Mesendoderm (in vitro differentiated cells): ENCODE data around the gene SMARCD2.
A peak's percentile ranks its signal among the peaks of the same experiment; 100 is the strongest.
"Not testable (repeated sequence)": the region's sequence is repeated elsewhere in the genome, so short reads cannot be mapped to it uniquely, and the experiment has no call there.

Source experiments
- DNase-seq: peaks from one replicate; pipeline ENCODE4 v3.0.0; 2013
- H2AK5ac ChIP-seq: 2 replicates; pipeline ENCODE4 v1.6.1; 2013; ENCODE audit warnings: low read length, inconsistent platforms
- H2BK120ac ChIP-seq: 2 replicates; pipeline ENCODE4 v1.6.1; 2013; ENCODE audit warnings: low read depth, mild to moderate bottlenecking, low read length, moderate library complexity, mixed read lengths
- H2BK15ac ChIP-seq: replicated peaks from 2 replicates; pipeline ENCODE4 v1.6.1; 2013; ENCODE audit warnings: low read depth, mild to moderate bottlenecking, moderate library complexity
- H2BK5ac ChIP-seq: 2 replicates; pipeline ENCODE4 v1.6.1; 2013; ENCODE audit warnings: low read length, inconsistent platforms
- H3K18ac ChIP-seq: 2 replicates; pipeline ENCODE4 v1.6.1; 2013; ENCODE audit warnings: mild to moderate bottlenecking, low read length, mixed read lengths
- H3K23ac ChIP-seq: one replicate; pipeline ENCODE4 v1.6.1; 2013; ENCODE audit warnings: low read length
- H3K27ac ChIP-seq: 2 replicates; pipeline ENCODE4 v1.5.1; 2013; ENCODE audit warnings: low read depth, mild to moderate bottlenecking, inconsistent platforms, low read length, moderate library complexity
- H3K27me3 ChIP-seq: 2 replicates; pipeline ENCODE4 v1.6.1; 2013; ENCODE audit warnings: low read length, control low read depth, mild to moderate bottlenecking, inconsistent platforms; ENCODE audit not compliant: insufficient read depth, poor library complexity
- H3K36me3 ChIP-seq: 2 replicates; pipeline ENCODE4 v1.6.1; 2013; ENCODE audit warnings: low read length, inconsistent platforms; ENCODE audit not compliant: control insufficient read depth, insufficient read depth
- H3K4ac ChIP-seq: one replicate; pipeline ENCODE4 v1.6.1; 2013; ENCODE audit warnings: low read depth, mild to moderate bottlenecking, low read length, moderate library complexity
- H3K4me1 ChIP-seq: 2 replicates; pipeline ENCODE4 v1.6.1; 2013; ENCODE audit warnings: low read depth, low read length, inconsistent platforms; ENCODE audit not compliant: control insufficient read depth
- H3K4me2 ChIP-seq: 2 replicates; pipeline ENCODE4 v1.6.1; 2013; ENCODE audit warnings: low read length
- H3K4me3 ChIP-seq: 2 replicates; pipeline ENCODE4 v1.5.1; 2013; ENCODE audit warnings: mild to moderate bottlenecking, low read length
- H3K56ac ChIP-seq: one replicate; pipeline ENCODE4 v1.6.1; 2013; ENCODE audit warnings: low read length
- H3K79me1 ChIP-seq: 2 replicates; pipeline ENCODE4 v1.6.1; 2013; ENCODE audit warnings: low read length, inconsistent platforms
- H3K79me2 ChIP-seq: 2 replicates; pipeline ENCODE4 v1.6.1; 2013; ENCODE audit warnings: mild to moderate bottlenecking, low read length; ENCODE audit not compliant: control insufficient read depth, insufficient read depth
- H3K9ac ChIP-seq: 2 replicates; pipeline ENCODE4 v1.6.1; 2013; ENCODE audit warnings: low read length, inconsistent platforms
- H4K5ac ChIP-seq: one replicate; pipeline ENCODE4 v1.6.1; 2013; ENCODE audit warnings: low read length
- H4K8ac ChIP-seq: one replicate; pipeline ENCODE4 v1.6.1; 2013; ENCODE audit warnings: low read depth, mild to moderate bottlenecking, control low read depth, low read length, moderate library complexity
- WGBS: extraction: QIAGEN DNeasy Blood & Tissue Kit; methylation state at CpG from one replicate; pipeline ENCODE4 v1.1.7; 2013; ENCODE audit warnings: low lambda C conversion rate, missing lambda C conversion rate; ENCODE audit not compliant: insufficient coverage; ENCODE audit errors: extremely low coverage; 5-methylcytosine and 5-hydroxymethylcytosine counted together

SMARCD2 gene

DNA sequence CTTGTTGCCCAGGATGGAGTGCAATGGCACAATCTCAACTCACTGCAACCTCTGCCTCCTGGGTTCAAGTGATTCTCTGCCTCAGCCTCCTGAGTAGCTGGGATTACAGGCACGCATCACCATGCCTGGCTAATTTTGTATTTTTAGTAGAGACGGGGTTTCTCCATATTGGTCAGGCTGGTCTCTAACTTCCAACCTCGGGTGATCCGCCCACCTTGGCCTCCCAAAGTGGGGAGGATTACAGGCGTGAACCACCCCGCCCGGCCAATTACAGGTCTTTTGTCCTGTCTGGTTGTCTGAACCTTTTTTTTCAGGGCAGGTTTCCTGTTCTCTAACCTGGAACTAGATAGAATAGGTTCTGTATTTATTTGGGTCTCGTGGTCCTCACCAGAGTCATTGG, 13.9 kb upstream of the SMARCD2 start:
- H3K79me2 ChIP-seq, H3K36me3 ChIP-seq, H2BK5ac ChIP-seq, H3K27ac ChIP-seq, H2BK15ac ChIP-seq, H3K9ac ChIP-seq, H3K23ac ChIP-seq, H3K18ac ChIP-seq, DNase-seq, H2BK120ac ChIP-seq, H3K4me3 ChIP-seq, H4K8ac ChIP-seq, H3K4ac ChIP-seq, H3K27me3 ChIP-seq, H2AK5ac ChIP-seq, H3K4me2 ChIP-seq, H3K79me1 ChIP-seq, H4K5ac ChIP-seq, H3K4me1 ChIP-seq, H3K56ac ChIP-seq: not testable (repeated sequence)
- WGBS = no CpG with 5 or more reads among the region's 8 CpGs

DNA sequence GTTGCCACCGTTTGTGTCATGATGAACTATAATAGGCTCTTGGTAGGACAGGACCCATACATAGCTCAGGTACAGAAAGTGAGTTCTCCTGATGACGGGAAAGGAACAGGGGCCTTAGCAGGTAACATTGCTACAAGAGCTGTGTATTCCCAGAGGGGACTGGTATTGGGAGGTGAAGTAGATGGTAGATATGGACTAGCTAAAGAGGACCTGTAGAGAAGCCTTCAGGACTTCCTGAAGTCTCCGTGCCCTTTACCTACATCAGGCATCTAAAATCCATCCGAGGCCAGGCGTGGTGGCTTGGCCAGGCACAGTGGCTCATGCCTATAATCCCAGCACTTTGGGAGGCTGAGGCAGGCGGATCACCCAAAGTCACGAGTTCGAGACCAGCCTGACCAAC, 12.7 kb upstream of the SMARCD2 start:
- H2AK5ac ChIP-seq = no peak overlapping the region

DNA sequence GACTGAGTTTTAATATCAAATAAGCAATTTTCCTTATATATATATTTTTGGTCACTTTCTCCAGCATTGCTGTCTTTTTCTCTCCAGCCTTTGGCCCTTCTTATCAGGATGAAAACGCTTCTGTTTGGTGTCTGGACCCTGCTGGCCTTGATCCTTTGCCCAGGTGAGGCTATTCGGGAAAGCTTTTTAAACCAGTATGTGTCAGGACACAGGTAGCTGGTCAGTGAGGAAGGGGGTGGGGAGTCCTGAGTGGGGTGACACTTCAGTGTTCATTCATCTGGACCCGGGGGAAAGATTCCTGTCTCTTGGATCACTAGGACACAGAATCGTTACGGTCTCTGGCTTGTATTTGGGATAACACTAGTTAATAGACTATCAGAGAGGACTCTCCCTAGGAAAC, 12.2 kb upstream of the SMARCD2 start:
- Histone ChIP-seq H3K79me2 (no peaks in the 10 kb centered on the region), H3K4me1 (no peaks in the 10 kb centered on the region), H3K27ac (no peak overlapping the region), H3K4me3 (no peak overlapping the region), H3K27me3 (no peaks in the 10 kb centered on the region), H3K4me2 (no peak overlapping the region), H2BK120ac (no peak overlapping the region), H3K9ac (no peak overlapping the region), H3K79me1 (no peaks in the 10 kb centered on the region), H3K23ac (no peak overlapping the region), H3K18ac (no peak overlapping the region), H3K4ac (no peak overlapping the region), H3K56ac (no peak overlapping the region), H3K36me3 (no peaks in the 10 kb centered on the region), H2AK5ac (no peak overlapping the region), H4K8ac (no peak overlapping the region), H2BK15ac (no peak overlapping the region), H2BK5ac (no peak overlapping the region), H4K5ac (no peak overlapping the region)
- WGBS = no CpG with 5 or more reads among the region's 5 CpGs
- no peak for DNase-seq

More for the DNA sequence above, 12.7 kb upstream of the SMARCD2 start:
- H3K4me3 ChIP-seq = no peak overlapping the region
- no peak overlapping the region for H3K4me2 ChIP-seq
- no peaks in the 10 kb centered on the region for H3K27me3 ChIP-seq
- no peak overlapping the region for H3K9ac ChIP-seq
- no peak overlapping the region for H2BK5ac ChIP-seq
- no peaks in the 10 kb centered on the region for H3K36me3 ChIP-seq
- no peak for DNase-seq
- H3K79me2 ChIP-seq = no peaks in the 10 kb centered on the region
- no peak overlapping the region for H2BK120ac ChIP-seq
- no peak overlapping the region for H4K5ac ChIP-seq
- no peak overlapping the region for H3K27ac ChIP-seq
- no peak overlapping the region for H2BK15ac ChIP-seq
- H3K23ac ChIP-seq = no peak overlapping the region
- H3K4ac ChIP-seq = no peak overlapping the region
- H3K56ac ChIP-seq = no peak overlapping the region
- no peak overlapping the region for H3K18ac ChIP-seq
- H4K8ac ChIP-seq = no peak overlapping the region
- no CpG with 5 or more reads among the region's 8 CpGs for WGBS
- H3K79me1 ChIP-seq = no peaks in the 10 kb centered on the region
- H3K4me1 ChIP-seq = no peaks in the 10 kb centered on the region

DNA sequence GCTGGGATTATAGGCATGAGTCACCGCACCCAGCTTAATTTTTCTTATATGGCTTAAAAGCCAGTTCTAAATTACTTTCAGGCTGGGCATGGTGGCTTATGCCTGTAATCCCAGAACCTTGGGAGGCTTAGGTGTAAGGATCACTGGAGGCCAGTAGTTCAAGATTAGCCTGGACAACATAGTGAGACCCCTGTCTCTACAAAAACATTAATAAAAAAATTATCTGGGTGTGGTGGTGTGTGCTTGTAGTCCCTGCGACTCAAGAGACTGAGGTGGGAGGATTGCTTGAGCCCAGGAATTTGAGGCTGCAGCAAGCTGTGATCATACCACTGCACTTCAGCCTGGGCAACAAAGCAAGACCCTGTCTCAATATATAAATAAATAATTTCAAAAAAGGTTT, 10.8 kb upstream of the SMARCD2 start:
- DNase-seq = no peak
- Histone ChIP-seq H2AK5ac (no peak overlapping the region), H3K36me3 (no peaks in the 10 kb centered on the region), H3K23ac (no peak overlapping the region), H3K4ac (no peak overlapping the region), H3K4me1 (no peaks in the 10 kb centered on the region), H4K8ac (no peak overlapping the region), H3K27me3 (no peaks in the 10 kb centered on the region), H2BK15ac (no peak overlapping the region), H4K5ac (no peak overlapping the region), H3K4me3 (no peak overlapping the region), H2BK120ac (no peak overlapping the region), H3K79me1 (no peaks in the 10 kb centered on the region), H3K18ac (no peak overlapping the region), H3K56ac (no peak overlapping the region), H3K9ac (no peak overlapping the region), H3K79me2 (no peaks in the 10 kb centered on the region), H2BK5ac (no peak overlapping the region), H3K27ac (no peak overlapping the region), H3K4me2 (no peak overlapping the region)
- no CpG with 5 or more reads among the region's 2 CpGs for WGBS

DNA sequence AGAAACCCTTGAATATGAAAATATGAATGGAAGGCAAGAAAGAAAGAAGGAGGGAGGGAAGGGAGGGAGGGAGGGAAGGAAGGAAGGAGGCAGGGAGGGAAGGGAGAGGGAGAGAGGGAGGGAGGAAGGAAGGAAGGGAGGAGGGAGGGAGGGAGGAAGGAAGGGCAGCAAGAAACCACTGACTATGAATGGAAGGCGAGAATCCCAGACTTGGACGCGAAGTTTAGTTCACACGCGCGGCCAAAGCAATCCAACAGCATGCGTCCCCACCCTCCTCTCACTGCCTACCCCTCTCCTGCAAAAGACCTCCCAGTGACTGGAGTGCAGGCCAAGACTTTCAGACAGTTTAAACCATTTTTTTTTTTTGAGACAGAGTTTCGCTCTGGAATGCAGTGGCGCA, 7.9 kb upstream of the SMARCD2 start:
- Histone ChIP-seq H2AK5ac (no peak overlapping the region), H3K23ac (no peak overlapping the region), H3K36me3 (no peaks in the 10 kb centered on the region), H3K4me1 (no peaks in the 10 kb centered on the region), H3K4me3 (no peak overlapping the region), H3K79me2 (no peaks in the 10 kb centered on the region), H2BK120ac (no peak overlapping the region), H4K8ac (no peak overlapping the region), H3K4ac (no peak overlapping the region), H3K27me3 (no peaks in the 10 kb centered on the region), H2BK15ac (no peak overlapping the region), H3K4me2 (no peak overlapping the region), H3K18ac (no peak overlapping the region), H2BK5ac (no peak overlapping the region), H3K9ac (no peak overlapping the region), H4K5ac (no peak overlapping the region), H3K27ac (no peak overlapping the region), H3K79me1 (no peaks in the 10 kb centered on the region), H3K56ac (no peak overlapping the region)
- no CpG with 5 or more reads among the region's 9 CpGs for WGBS
- no peak for DNase-seq

DNA sequence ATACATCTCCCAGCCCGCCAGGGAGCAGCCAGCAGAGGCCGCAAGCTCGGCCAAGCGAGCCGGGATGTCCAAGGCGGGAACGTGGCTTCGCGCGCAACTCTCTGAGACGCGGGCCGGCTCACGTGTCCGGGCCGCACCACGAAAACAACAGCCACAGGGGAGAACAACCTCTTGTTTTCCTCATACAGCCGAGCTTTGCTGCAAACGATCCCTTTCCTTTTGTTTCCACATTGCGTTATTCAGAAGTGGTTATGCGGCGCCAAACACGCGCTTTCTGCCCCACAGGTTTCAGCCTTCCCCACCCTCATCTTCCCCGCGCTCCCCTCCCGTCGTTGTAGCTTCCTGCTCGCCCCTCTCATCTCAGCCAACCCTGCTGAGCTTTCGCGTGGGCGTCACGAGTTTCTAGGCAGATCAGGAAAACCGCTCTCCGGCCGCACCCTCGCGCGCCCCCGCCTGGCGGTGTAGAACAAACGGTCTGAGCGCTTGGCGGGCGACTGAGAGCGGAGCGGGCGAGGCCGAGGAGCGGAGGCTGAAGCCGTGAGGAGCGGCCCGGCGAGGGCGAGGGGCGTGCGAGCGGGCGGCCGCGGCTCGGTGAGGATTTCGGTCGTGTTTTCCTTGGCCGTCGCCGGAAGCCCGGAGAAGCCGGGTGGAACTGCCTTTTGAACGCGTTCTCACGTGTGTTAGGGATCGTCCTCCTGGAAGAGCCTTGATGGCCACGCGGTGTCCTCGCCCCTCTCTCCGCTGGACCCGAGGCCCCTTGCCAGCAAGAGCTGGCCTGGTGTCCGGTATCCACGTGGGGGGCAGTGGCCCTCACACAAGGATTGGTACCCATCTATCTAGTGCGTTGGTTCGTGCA, 6.6 kb upstream of the SMARCD2 start:
- H2AK5ac ChIP-seq = no peak overlapping the region
- no peaks in the 10 kb centered on the region for H3K79me1 ChIP-seq
- no peak overlapping the region for H2BK120ac ChIP-seq
- H3K4me2 ChIP-seq = no peak overlapping the region
- H4K8ac ChIP-seq = no peak overlapping the region
- H3K23ac ChIP-seq = no peak overlapping the region
- WGBS = no CpG with 5 or more reads among the region's 82 CpGs
- no peaks in the 10 kb centered on the region for H3K79me2 ChIP-seq
- DNase-seq = peak; percentile 97
- no peaks in the 10 kb centered on the region for H3K4me1 ChIP-seq
- H3K9ac ChIP-seq = peak overlapping the region; percentile 25
- no peak overlapping the region for H3K27ac ChIP-seq
- H3K36me3 ChIP-seq = no peaks in the 10 kb centered on the region
- no peak overlapping the region for H4K5ac ChIP-seq
- no peak overlapping the region for H3K4ac ChIP-seq
- no peak overlapping the region for H2BK15ac ChIP-seq
- no peak overlapping the region for H3K4me3 ChIP-seq
- H3K18ac ChIP-seq = no peak overlapping the region
- no peak overlapping the region for H2BK5ac ChIP-seq
- H3K27me3 ChIP-seq = no peaks in the 10 kb centered on the region
- peak overlapping the region; percentile 73 for H3K56ac ChIP-seq
